Dedifferentiated amniotic fluid mesenchymal stem cell (primary cell): ENCODE results near the gene CRIM1.

Experiments used
- DNase-seq: peaks from one replicate; pipeline ENCODE4 v3.0.0-alpha.2; 2016; ENCODE audit errors: extremely low spot score

CRIM1 gene

GRCh38 chr2:36482576-36483214 is 127.1 kb downstream of the CRIM1 start:
- DNase-seq, result no peak

GRCh38 chr2:36483290-36483689 is 127.7 kb downstream of the CRIM1 start:
- DNase-seq, result no peak

- no peak for DNase-seq
Observed at GRCh38 chr2:36484454-36484853, 128.9 kb downstream of the CRIM1 start.

GRCh38 chr2:36485521-36485920 is 129.9 kb downstream of the CRIM1 start:
- DNase-seq, result peak; percentile 66

GRCh38 chr2:36486521-36487044 is 131.0 kb downstream of the CRIM1 start:
- peak; percentile 83 for DNase-seq

GRCh38 chr2:36487947-36488346 is 132.4 kb downstream of the CRIM1 start:
- no peak for DNase-seq

- peak; percentile 63 for DNase-seq
Observed at GRCh38 chr2:36489281-36489680, 133.7 kb downstream of the CRIM1 start.

GRCh38 chr2:36490749-36491148 is 135.2 kb downstream of the CRIM1 start:
- DNase-seq, result no peak

- no peak for DNase-seq
Observed at GRCh38 chr2:36492216-36492945, 136.8 kb downstream of the CRIM1 start.

- DNase-seq, result no peak
Observed at GRCh38 chr2:36493306-36493705, 137.7 kb downstream of the CRIM1 start.

GRCh38 chr2:36497570-36498163 is 142.1 kb downstream of the CRIM1 start:
- no peak for DNase-seq

GRCh38 chr2:36499128-36499820 is 143.7 kb downstream of the CRIM1 start:
- no peak for DNase-seq

GRCh38 chr2:36500072-36500471 is 144.5 kb downstream of the CRIM1 start:
- DNase-seq, result no peak

GRCh38 chr2:36502081-36502480 is 146.5 kb downstream of the CRIM1 start:
- no peak for DNase-seq

- DNase-seq, result peak; percentile 70
Observed at GRCh38 chr2:36507408-36507812, 151.8 kb downstream of the CRIM1 start.

GRCh38 chr2:36509075-36509474 is 153.5 kb downstream of the CRIM1 start:
- no peak for DNase-seq

- DNase-seq, result no peak
Observed at GRCh38 chr2:36511858-36512603, 156.5 kb downstream of the CRIM1 start.

GRCh38 chr2:36512705-36513104 is 157.1 kb downstream of the CRIM1 start:
- DNase-seq, result no peak

GRCh38 chr2:36513661-36514060 is 158.1 kb downstream of the CRIM1 start:
- DNase-seq, result no peak

GRCh38 chr2:36515538-36515937 is 160.0 kb downstream of the CRIM1 start:
- no peak for DNase-seq

- DNase-seq, result no peak
Observed at GRCh38 chr2:36516136-36516870, 160.7 kb downstream of the CRIM1 start.
